GM23248 (cell line): ENCODE data around the gene DDAH1. TPM values are rescaled to one million over a fixed set of nuclear protein-coding genes. Genes with fewer than 3 reads are reported as not detected.

Source experiments
- DNase-seq: peaks from one replicate; pipeline ENCODE4 v3.0.0-alpha.2; 2015
- H2AFZ ChIP-seq: fragments of 200-600 bp; sonication (generic); 2 replicates; pipeline ENCODE4 v1.6.1; 2016; ENCODE audit warnings: antibody characterized with exemption
- H3F3A ChIP-seq: fragments of 200-600 bp; sonication (generic); 2 replicates; pipeline ENCODE4 v1.6.1; 2016; ENCODE audit warnings: mild to moderate bottlenecking, antibody characterized with exemption, mixed run types; ENCODE audit not compliant: insufficient read depth
- H3K27ac ChIP-seq: fragments of 200-600 bp; sonication (generic); 2 replicates; pipeline ENCODE4 v1.5.1; 2016; ENCODE audit warnings: mild to moderate bottlenecking
- H3K27me3 ChIP-seq: fragments of 200-600 bp; sonication (generic); replicated peaks from 2 replicates; pipeline ENCODE4 v1.6.1; 2016; ENCODE audit warnings: mild to moderate bottlenecking; ENCODE audit not compliant: insufficient read depth
- H3K36me3 ChIP-seq: fragments of 200-600 bp; sonication (generic); 2 replicates; pipeline ENCODE4 v1.6.1; 2016; ENCODE audit warnings: low read depth, mild to moderate bottlenecking
- H3K4me1 ChIP-seq: fragments of 200-600 bp; sonication (generic); 2 replicates; pipeline ENCODE4 v1.6.1; 2016; ENCODE audit warnings: mild to moderate bottlenecking; ENCODE audit not compliant: insufficient read depth
- H3K4me2 ChIP-seq: fragments of 200-600 bp; sonication (generic); one replicate; pipeline ENCODE4 v1.6.1; 2016; ENCODE audit warnings: mild to moderate bottlenecking; ENCODE audit not compliant: unreplicated experiment
- H3K4me3 ChIP-seq: fragments of 200-600 bp; sonication (generic); 2 replicates; pipeline ENCODE4 v1.5.1; 2016; ENCODE audit warnings: mild to moderate bottlenecking
- H3K79me2 ChIP-seq: fragments of 200-600 bp; sonication (generic); 2 replicates; pipeline ENCODE4 v1.6.1; 2016; ENCODE audit warnings: mild to moderate bottlenecking; ENCODE audit not compliant: insufficient read depth
- H3K9ac ChIP-seq: fragments of 200-600 bp; sonication (generic); 2 replicates; pipeline ENCODE4 v1.6.1; 2016; ENCODE audit warnings: mild to moderate bottlenecking
- H3K9me2 ChIP-seq: fragments of 200-600 bp; sonication (generic); 2 replicates; pipeline ENCODE4 v1.6.1; 2016; ENCODE audit warnings: mixed run types, mild to moderate bottlenecking, moderate library complexity; ENCODE audit not compliant: insufficient read depth
- H3K9me3 ChIP-seq: fragments of 200-600 bp; sonication (generic); one replicate; pipeline ENCODE4 v1.6.1; 2017; ENCODE audit warnings: low read depth
- H4K20me1 ChIP-seq: fragments of 200-600 bp; sonication (generic); 2 replicates; pipeline ENCODE4 v1.6.0; 2016; ENCODE audit not compliant: insufficient read depth
- EZH2 ChIP-seq: fragments of 200-600 bp; sonication (generic); IDR thresholded peaks from 2 replicates; pipeline ENCODE4 v1.6.1; 2018; ENCODE audit warnings: antibody characterized with exemption, mild to moderate bottlenecking; ENCODE audit not compliant: insufficient read depth, poor library complexity, severe bottlenecking
- EZH2phosphoT487 ChIP-seq: fragments of 200-600 bp; sonication (generic); IDR thresholded peaks from 2 replicates; pipeline ENCODE4 v1.6.1; 2018; ENCODE audit warnings: antibody characterized with exemption, moderate library complexity, mild to moderate bottlenecking, low read depth; ENCODE audit not compliant: insufficient read depth
- WGBS, 2 experiments: methylation state at CpG; one replicate each; pipeline ENCODE4 v1.1.6; 2015 to 2017; ENCODE audit warnings: low lambda C conversion rate in 2 of 2, low coverage in 1 of 2; ENCODE audit errors: missing lambda C conversion rate in 2 of 2; 5-methylcytosine and 5-hydroxymethylcytosine counted together
- in situ Hi-C: fragments of 300-500 bp; cut with MboI; formaldehyde crosslinking; loops from 2 replicates; pipeline ENCODE4 v1.15.0; 2020
- polyA plus RNA-seq: library from polyadenylated mRNA; unstranded; fragments of >200 nt; fragmentation: Nextera tagmentation; extraction: Ambion mirVana; gene quantifications from 2 replicates; pipeline ENCODE4 v1.2.1, GENCODE V29; 2016
- total RNA-seq: library from RNA; depleted of rRNA; stranded (reverse); fragments of >200 nt; shearing (Covaris generic); gene quantifications from 2 replicates; pipeline ENCODE4 v1.2.3, GENCODE V29; 2014

DDAH1 gene
- total and polyA plus RNA-seq, 2 experiments from 2014 or later = 168 to 238 TPM

DNA sequence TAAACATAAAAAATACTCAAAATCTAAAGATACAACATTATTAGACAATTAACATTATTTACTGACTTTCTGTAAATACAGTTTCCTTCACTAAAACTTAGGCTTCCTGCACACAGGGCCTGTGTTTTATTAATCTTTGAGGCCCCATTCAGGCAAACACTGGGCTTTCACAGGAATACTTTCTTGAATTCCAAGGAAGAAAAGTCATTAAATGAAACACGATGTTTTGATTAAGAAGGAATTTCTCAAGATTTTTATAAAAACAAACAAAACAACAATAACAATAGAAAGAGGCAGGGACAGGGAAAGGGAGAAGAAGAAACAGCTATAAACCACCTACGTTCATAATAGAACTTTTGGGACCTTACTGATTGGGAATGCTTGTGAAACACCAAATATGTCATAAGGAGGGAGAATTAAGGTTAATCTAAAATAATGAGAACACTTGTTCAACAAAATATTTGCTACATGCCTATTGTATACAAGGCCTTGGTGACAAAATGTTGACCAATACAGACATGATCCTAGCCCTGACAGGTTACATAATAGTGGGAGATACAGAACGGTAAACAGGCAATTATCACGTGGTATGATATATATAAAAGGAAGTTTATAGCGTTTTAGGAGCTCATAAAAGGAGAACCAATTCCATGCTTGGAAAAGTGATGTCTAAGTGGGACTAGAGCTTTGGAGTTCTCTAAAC, 3.6 kb downstream of the DDAH1 start:
- Histone ChIP-seq H3K9me2 (no peaks in the 10 kb centered on the region), H3K9ac (peak overlapping the region; percentile 21), H3K27ac (peak overlapping the region; percentile 83), H3K4me3 (peak overlapping the region; percentile 5; the same call in 1 of the 2 replicates), H3K36me3 (peaks cover 4% of the 10 kb centered on the region), H3K4me1 (peaks cover 52% of the 10 kb centered on the region), H3K4me2 (peak overlapping the region; percentile 89), H3K9me3 (no peaks in the 10 kb centered on the region), H3K27me3 (no peaks in the 10 kb centered on the region), H4K20me1 (no peaks in the 10 kb centered on the region), H2AFZ (no peak overlapping the region), H3K79me2 (peaks cover 91% of the 10 kb centered on the region), H3F3A (peaks cover 89% of the 10 kb centered on the region)
- no peak for TF ChIP-seq EZH2phosphoT487
- no peak for TF ChIP-seq EZH2
- in situ Hi-C loops = loop anchor here (10.0 kb wide), 1 partner anchor 147 kb away; no protein-coding TSS in a partner anchor
- WGBS, 2 experiments = 16 to 24% methylated on average over 5 of the region's 5 CpGs
- DNase-seq = peak; percentile 50

DNA sequence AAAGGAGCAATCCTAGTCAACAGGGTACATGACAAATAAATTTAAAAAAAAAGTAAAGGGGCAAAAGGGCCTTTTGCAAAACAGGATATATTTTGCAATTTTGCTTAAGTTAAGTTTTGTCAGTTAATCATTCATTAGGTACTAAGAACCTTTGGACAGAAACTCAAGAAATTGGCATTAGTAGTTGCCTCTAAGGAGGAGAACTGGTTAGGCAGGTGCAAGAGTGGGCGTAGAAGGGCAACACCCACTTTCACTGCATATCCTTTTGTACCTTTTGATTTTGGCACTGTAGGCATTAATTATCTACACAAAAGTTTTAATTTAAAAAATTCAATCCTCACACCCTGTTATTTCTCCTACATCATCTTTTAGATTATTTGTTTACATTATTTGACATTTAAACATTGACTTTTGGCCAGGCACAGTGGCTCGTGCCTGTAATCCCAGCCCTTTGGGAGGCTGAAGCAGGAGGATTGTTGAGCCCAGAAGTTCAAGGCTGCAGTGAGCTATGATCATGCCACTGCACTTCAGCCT, 4.3 kb downstream of the DDAH1 start:
- Histone ChIP-seq H2AFZ (no peak overlapping the region), H3K4me3 (no peak overlapping the region), H3K4me1 (peaks cover 52% of the 10 kb centered on the region), H3K9me2 (no peaks in the 10 kb centered on the region), H3F3A (peaks cover 87% of the 10 kb centered on the region), H4K20me1 (no peaks in the 10 kb centered on the region), H3K79me2 (peaks cover 91% of the 10 kb centered on the region), H3K27me3 (no peaks in the 10 kb centered on the region), H3K27ac (peak overlapping the region; percentile 83), H3K36me3 (peaks cover 4% of the 10 kb centered on the region), H3K9me3 (no peaks in the 10 kb centered on the region), H3K9ac (peak overlapping the region; percentile 21; the same call in 1 of the 2 replicates), H3K4me2 (peak overlapping the region; percentile 89)
- 81 to 82% methylated on average over 2 of the region's 2 CpGs for WGBS, 2 experiments
- in situ Hi-C loops = loop anchor here (10.0 kb wide), 1 partner anchor 146 kb away; no protein-coding TSS in a partner anchor
- TF ChIP-seq EZH2phosphoT487 (no peak), EZH2 (no peak)
- DNase-seq = no peak

GRCh38 chr1:85459290-85459689, 5.7 kb downstream of the DDAH1 start:
- Histone ChIP-seq H3K4me1 (peaks cover 66% of the 10 kb centered on the region), H3K27me3 (no peaks in the 10 kb centered on the region), H3F3A (peaks cover 95% of the 10 kb centered on the region), H3K9ac (0 out of 2 replicates have a peak overlapping the region, but pooled peaks have one; percentile 6), H3K27ac (peak overlapping the region; percentile 7; the same call in 1 of the 2 replicates), H3K36me3 (peaks cover 4% of the 10 kb centered on the region), H4K20me1 (no peaks in the 10 kb centered on the region), H2AFZ (no peak overlapping the region), H3K4me3 (no peak overlapping the region), H3K79me2 (peaks cover 100% of the 10 kb centered on the region), H3K9me3 (no peaks in the 10 kb centered on the region), H3K9me2 (no peaks in the 10 kb centered on the region), H3K4me2 (peak overlapping the region; percentile 26)
- DNase-seq = no peak
- in situ Hi-C loops = no loop called here
- WGBS, 2 experiments = 23 to 25% methylated on average over 2 of the region's 2 CpGs
- TF ChIP-seq EZH2phosphoT487 = no peak
- TF ChIP-seq EZH2 = no peak

DNA sequence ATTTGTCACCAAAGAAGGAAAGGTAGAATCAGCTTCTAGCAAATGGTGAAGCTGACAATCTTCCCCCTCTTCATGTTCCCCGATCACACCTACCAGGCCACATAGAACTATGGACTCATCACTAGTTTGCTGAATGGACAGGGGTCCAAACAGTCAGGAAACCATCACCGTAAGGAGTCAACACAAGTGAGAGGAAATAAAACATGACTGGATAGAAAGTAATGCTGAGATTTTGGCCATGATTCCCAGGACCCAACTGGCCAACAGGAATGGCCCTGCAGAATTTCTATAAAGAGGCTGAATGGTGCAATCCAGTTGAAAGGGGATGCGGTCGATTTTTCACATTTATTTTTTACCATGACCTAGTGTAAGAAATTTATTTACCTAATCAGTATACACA, 10.7 kb downstream of the DDAH1 start:
- Histone ChIP-seq H3K9me3 (no peaks in the 10 kb centered on the region), H3K27me3 (no peaks in the 10 kb centered on the region), H2AFZ (no peak overlapping the region), H3K4me1 (peaks cover 68% of the 10 kb centered on the region), H3K36me3 (peaks cover 15% of the 10 kb centered on the region), H3K4me2 (peak overlapping the region; percentile 28), H4K20me1 (no peaks in the 10 kb centered on the region), H3K27ac (peak overlapping the region; percentile 46), H3F3A (peaks cover 94% of the 10 kb centered on the region), H3K9me2 (no peaks in the 10 kb centered on the region), H3K4me3 (no peak overlapping the region), H3K9ac (no peak overlapping the region), H3K79me2 (peaks cover 100% of the 10 kb centered on the region)
- in situ Hi-C loops = no loop called here
- WGBS, 2 experiments = 94 to 95% methylated on average over 4 of the region's 4 CpGs
- DNase-seq = no peak
- TF ChIP-seq EZH2phosphoT487 = no peak
- no peak for TF ChIP-seq EZH2
